ENCODE data around the gene KPNA5. TPM values are rescaled to one million over a fixed set of nuclear protein-coding genes. Genes with fewer than 3 reads are reported as not detected.
"Not testable (repeated sequence)": the region's sequence is repeated elsewhere in the genome, so short reads cannot be mapped to it uniquely, and the experiment has no call there.

KPNA5 gene
- 10 to 100 TPM; 29.5 to 35.0 TPM for total RNA-seq

- Mint-ChIP-seq H3K27me3 (no peaks in the 10 kb centered on the region), H3K4me1 (peaks cover 14% of the 10 kb centered on the region), H3K4me3 (peak within 1 kb of the TSS; percentile 97), H3K9me3 (no peaks in the 10 kb centered on the region), H3K36me3 (peaks cover 22% of the 10 kb centered on the region), H3K27ac (peak within 1 kb of the TSS; percentile 99)
- ATAC-seq (ENCODE audit: low read depth) (peak; percentile 96), DNase-seq (peak; percentile 90)
- POLR2A ChIA-PET, result interaction anchor here (0.9 to 3.1 kb wide), 4 partner anchors 13 to 402 kb away, joined by 3 to 23 read pairs (median 10); partner anchors contain the start of genes RWDD1 and ZUP1
Observed at GRCh38 chr6:116680880-116681672, at the start of gene KPNA5. Gene KPNA5 (plus strand): TSS chr6:116681211. CDS start chr6:116681335, 124 bp downstream.

DNA sequence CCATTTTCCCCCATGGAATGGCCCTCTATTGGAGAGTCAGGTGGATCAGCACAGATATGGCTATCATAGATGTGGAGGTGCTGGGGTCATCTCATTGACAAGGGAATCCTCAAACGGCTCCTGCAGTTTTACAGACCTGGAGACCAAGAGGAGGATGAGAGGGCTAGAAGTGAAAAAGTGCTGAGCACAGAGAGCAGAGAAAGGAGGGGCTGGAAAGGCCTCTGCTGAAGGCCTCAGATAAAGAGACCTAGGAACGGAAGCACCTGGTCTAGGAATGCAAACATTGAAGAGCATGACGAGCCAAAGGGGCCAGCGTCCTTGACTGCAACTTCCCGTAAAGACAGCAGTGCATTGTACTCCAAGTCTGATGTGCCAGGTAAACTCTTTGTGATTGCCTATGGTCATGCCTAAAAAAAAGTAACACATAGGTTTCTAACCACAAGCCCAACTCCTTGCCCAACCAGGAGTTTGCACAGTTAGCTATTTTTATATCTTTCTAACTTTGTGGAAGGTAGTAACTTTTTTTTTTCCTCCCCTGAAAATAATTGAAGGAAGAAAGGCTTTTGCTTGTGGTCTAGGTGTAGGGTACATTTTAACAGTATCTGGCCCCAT is 49.5 kb upstream of the KPNA5 start:
- DNase-seq, result no peak
- Mint-ChIP-seq H3K36me3 (peaks cover 11% of the 10 kb centered on the region), H3K27me3 (no peaks in the 10 kb centered on the region), H3K4me3 (no peak overlapping the region), H3K9me3 (no peaks in the 10 kb centered on the region), H3K27ac (peak overlapping the region; percentile 43), H3K4me1 (no peaks in the 10 kb centered on the region)
- POLR2A ChIA-PET, result no interaction called here
- ATAC-seq (ENCODE audit: low read depth), result no peak

- H3K9me3 Mint-ChIP-seq, result no peaks in the 10 kb centered on the region
- H3K4me1 Mint-ChIP-seq, result no peaks in the 10 kb centered on the region
- no peaks in the 10 kb centered on the region for H3K27me3 Mint-ChIP-seq
- POLR2A ChIA-PET, result no interaction called here
- no peak overlapping the region for H3K27ac Mint-ChIP-seq
- ATAC-seq (ENCODE audit: low read depth), result no peak
- H3K4me3 Mint-ChIP-seq, result no peak overlapping the region
- no peak for DNase-seq
- peaks cover 11% of the 10 kb centered on the region for H3K36me3 Mint-ChIP-seq
Observed at GRCh38 chr6:116633685-116634084, 47.3 kb upstream of the KPNA5 start.

- peaks cover 6% of the 10 kb centered on the region for H3K4me1 Mint-ChIP-seq
- POLR2A ChIA-PET, result interaction anchor here (0.6 kb wide), 1 partner anchor 17 kb away, joined by 4 read pairs; no protein-coding TSS in a partner anchor
- H3K36me3 Mint-ChIP-seq, result peaks cover 18% of the 10 kb centered on the region
- H3K27ac Mint-ChIP-seq, result no peak overlapping the region
- DNase-seq (no peak), ATAC-seq (ENCODE audit: low read depth) (no peak)
- H3K4me3 Mint-ChIP-seq, result no peak overlapping the region
- H3K27me3 Mint-ChIP-seq, result no peaks in the 10 kb centered on the region
- no peaks in the 10 kb centered on the region for H3K9me3 Mint-ChIP-seq
Observed at GRCh38 chr6:116648156-116648555, 32.9 kb upstream of the KPNA5 start.

DNA sequence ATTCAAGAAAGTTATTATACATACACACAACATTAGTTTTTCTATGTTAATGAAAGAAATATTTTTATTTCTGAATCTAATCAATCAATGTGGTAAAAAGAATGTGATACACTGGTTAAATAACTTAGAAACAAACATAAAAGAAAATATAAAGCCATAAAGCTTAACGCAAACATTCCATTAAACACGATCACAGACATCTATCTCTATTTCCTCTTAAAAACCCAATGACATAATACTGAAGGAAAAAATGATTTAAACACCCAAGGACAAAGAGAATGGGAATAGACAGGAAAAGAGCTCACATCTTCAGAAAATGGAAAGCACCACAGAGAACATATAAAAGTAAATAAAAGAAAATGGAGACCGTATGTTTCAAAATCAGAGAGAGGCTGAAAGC is 31.9 kb upstream of the KPNA5 start:
- DNase-seq (no peak), ATAC-seq (ENCODE audit: low read depth) (no peak)
- Mint-ChIP-seq H3K27me3 (no peaks in the 10 kb centered on the region), H3K27ac (no peak overlapping the region), H3K4me3 (no peak overlapping the region), H3K9me3 (no peaks in the 10 kb centered on the region), H3K36me3 (peaks cover 10% of the 10 kb centered on the region), H3K4me1 (peaks cover 7% of the 10 kb centered on the region)
- POLR2A ChIA-PET, result no interaction called here

DNA sequence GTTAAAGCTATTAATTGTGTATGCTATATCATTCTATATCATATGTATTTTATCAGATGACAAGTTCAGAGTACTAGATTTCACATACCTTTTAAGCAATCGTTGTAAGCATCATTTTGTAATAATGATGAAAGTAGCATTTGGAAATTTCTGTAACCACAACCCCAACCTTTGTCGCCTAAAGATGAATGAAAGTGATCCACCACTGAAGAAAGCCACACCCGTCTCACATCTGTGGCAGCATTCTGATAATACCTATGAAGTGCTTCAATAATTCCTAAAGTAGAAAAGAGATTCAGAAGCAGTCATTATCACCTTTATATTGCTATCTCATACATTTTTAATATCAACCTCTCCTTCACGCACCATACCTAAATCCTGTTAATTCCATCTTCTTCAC is 29.1 kb upstream of the KPNA5 start:
- no peak overlapping the region for H3K4me3 Mint-ChIP-seq
- no peaks in the 10 kb centered on the region for H3K9me3 Mint-ChIP-seq
- peaks cover 7% of the 10 kb centered on the region for H3K4me1 Mint-ChIP-seq
- no peak for ATAC-seq (ENCODE audit: low read depth)
- H3K27me3 Mint-ChIP-seq, result no peaks in the 10 kb centered on the region
- no peak for DNase-seq
- H3K36me3 Mint-ChIP-seq, result peaks cover 10% of the 10 kb centered on the region
- POLR2A ChIA-PET, result no interaction called here
- no peak overlapping the region for H3K27ac Mint-ChIP-seq

GRCh38 chr6:116661594-116661993 is 19.4 kb upstream of the KPNA5 start:
- ATAC-seq (ENCODE audit: low read depth) (no peak), DNase-seq (no peak)
- H3K4me3 Mint-ChIP-seq, result no peak overlapping the region
- no peak overlapping the region for H3K27ac Mint-ChIP-seq
- no peaks in the 10 kb centered on the region for H3K27me3 Mint-ChIP-seq
- POLR2A ChIA-PET, result no interaction called here
- peaks cover 36% of the 10 kb centered on the region for H3K36me3 Mint-ChIP-seq
- H3K9me3 Mint-ChIP-seq, result no peaks in the 10 kb centered on the region
- peaks cover 34% of the 10 kb centered on the region for H3K4me1 Mint-ChIP-seq

DNA sequence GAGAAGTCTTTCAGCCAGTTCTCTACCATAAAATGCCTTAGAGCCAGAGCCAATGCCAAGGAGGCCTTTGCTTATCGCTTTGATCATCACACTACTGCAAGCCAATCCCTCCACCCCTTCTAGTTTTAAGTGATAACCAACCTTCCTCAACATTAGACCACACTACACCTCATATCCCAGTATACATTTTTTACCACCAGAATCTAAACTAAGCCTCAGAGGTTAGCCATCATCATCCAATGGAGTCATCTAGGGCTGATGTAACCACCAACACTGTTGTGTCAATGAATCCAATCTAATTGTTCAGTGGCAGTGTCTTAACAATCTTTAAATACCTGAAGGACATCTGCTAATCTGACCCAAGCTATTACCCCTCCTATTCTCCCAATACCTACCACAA is 18.8 kb upstream of the KPNA5 start:
- no peaks in the 10 kb centered on the region for H3K9me3 Mint-ChIP-seq
- POLR2A ChIA-PET, result no interaction called here
- no peak for DNase-seq
- H3K4me3 Mint-ChIP-seq, result no peak overlapping the region
- H3K36me3 Mint-ChIP-seq, result peaks cover 36% of the 10 kb centered on the region
- H3K27me3 Mint-ChIP-seq, result no peaks in the 10 kb centered on the region
- H3K4me1 Mint-ChIP-seq, result peaks cover 38% of the 10 kb centered on the region
- H3K27ac Mint-ChIP-seq, result peak overlapping the region; percentile 2
- peak; percentile 43 for ATAC-seq (ENCODE audit: low read depth)

DNA sequence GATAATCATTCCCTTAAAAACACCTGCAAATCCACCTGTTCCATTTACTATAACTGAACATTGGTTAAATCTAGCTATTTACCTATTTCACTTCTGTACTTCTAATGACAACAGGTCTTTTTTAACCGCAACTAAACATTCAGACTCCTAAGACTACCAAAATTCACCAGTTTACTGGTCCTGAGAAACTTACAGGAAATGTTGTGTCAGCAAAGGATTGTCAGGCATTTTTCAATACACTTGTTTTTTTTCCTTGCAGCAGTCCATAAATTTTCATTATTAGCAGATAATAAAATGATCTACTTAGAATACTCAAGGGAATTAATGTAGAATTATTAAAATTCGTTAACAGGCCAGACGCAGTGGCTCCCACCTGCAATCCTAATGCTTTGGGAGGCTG is 17.7 kb upstream of the KPNA5 start:
- Mint-ChIP-seq H3K4me1 (peaks cover 42% of the 10 kb centered on the region), H3K27me3 (no peaks in the 10 kb centered on the region), H3K4me3 (no peak overlapping the region), H3K9me3 (no peaks in the 10 kb centered on the region), H3K27ac (no peak overlapping the region), H3K36me3 (peaks cover 32% of the 10 kb centered on the region)
- POLR2A ChIA-PET, result no interaction called here
- ATAC-seq (ENCODE audit: low read depth), result no peak
- DNase-seq, result no peak

- H3K36me3 Mint-ChIP-seq, result peaks cover 31% of the 10 kb centered on the region
- ATAC-seq (ENCODE audit: low read depth); POLR2A ChIA-PET; H3K27me3 Mint-ChIP-seq; H3K27ac Mint-ChIP-seq; H3K9me3 Mint-ChIP-seq; DNase-seq: not testable (repeated sequence)
- peaks cover 42% of the 10 kb centered on the region for H3K4me1 Mint-ChIP-seq
- peak overlapping the region; percentile 17 for H3K4me3 Mint-ChIP-seq
Observed at GRCh38 chr6:116664169-116664568, 16.8 kb upstream of the KPNA5 start.

DNA sequence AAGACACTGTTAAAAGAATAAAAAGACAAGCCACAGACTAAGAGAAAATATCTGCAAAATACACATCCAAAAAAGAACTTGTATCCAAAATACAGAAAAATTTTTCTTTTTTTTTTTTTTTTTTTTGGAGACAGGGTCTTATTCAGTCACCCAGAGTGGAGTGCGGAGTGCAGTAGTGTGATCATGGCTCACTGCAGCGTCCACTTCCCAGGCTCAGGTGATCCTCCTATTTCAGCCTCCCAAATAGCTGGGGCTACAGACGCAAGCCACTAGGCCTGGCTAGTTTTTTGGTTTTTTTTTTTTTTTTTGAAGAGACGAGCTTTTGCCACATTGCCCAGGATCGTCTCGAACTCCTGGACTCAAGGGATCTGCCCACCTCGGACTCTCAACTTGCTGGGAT is 15.5 kb upstream of the KPNA5 start:
- Mint-ChIP-seq H3K4me3 (peak overlapping the region; percentile 58), H3K9me3 (no peaks in the 10 kb centered on the region), H3K4me1 (peaks cover 38% of the 10 kb centered on the region), H3K36me3 (peaks cover 25% of the 10 kb centered on the region), H3K27me3 (no peaks in the 10 kb centered on the region), H3K27ac (no peak overlapping the region)
- DNase-seq (no peak), ATAC-seq (ENCODE audit: low read depth) (no peak)
- POLR2A ChIA-PET, result interaction anchor here (0.7 kb wide), 2 partner anchors 17 to 213 kb away, joined by 4 to 5 read pairs; no protein-coding TSS in a partner anchor

GRCh38 chr6:116666869-116667268 is 14.1 kb upstream of the KPNA5 start:
- H3K9me3 Mint-ChIP-seq, result no peaks in the 10 kb centered on the region
- peaks cover 23% of the 10 kb centered on the region for H3K36me3 Mint-ChIP-seq
- H3K4me3 Mint-ChIP-seq, result peak overlapping the region; percentile 69
- DNase-seq (no peak), ATAC-seq (ENCODE audit: low read depth) (no peak)
- H3K27ac Mint-ChIP-seq, result peak overlapping the region; percentile 65
- no peaks in the 10 kb centered on the region for H3K27me3 Mint-ChIP-seq
- POLR2A ChIA-PET, result interaction anchor here (1.3 kb wide), 2 partner anchors 14 to 387 kb away, joined by 5 to 6 read pairs; partner anchors contain the start of genes KPNA5 and TSPYL1
- H3K4me1 Mint-ChIP-seq, result peaks cover 35% of the 10 kb centered on the region

DNA sequence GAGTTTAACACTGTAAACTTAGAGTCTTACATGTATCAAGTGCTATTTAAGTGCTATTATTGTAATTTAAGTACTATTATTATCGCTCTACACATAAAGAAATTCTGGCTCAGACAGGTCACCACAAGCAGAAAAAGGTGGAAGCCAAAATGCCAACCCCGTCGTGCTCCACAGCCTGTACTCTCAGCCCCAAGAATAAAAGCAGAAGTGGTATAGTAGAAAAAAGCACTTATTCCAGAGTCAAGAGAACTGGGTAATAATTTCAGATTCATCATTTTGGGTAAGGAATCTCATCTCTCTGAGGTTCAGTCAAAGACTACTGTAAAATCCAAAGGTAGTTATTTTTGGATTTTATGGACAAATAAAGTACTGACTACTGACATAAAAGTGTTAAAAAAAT is 13.4 kb upstream of the KPNA5 start:
- Mint-ChIP-seq H3K27me3 (no peaks in the 10 kb centered on the region), H3K9me3 (no peaks in the 10 kb centered on the region), H3K27ac (peak overlapping the region; percentile 44), H3K4me1 (peaks cover 29% of the 10 kb centered on the region), H3K36me3 (peaks cover 17% of the 10 kb centered on the region), H3K4me3 (peak overlapping the region; percentile 98)
- no peak for ATAC-seq (ENCODE audit: low read depth)
- POLR2A ChIA-PET, result interaction anchor here (1.3 to 1.6 kb wide), 4 partner anchors 13 to 388 kb away, joined by 5 to 23 read pairs (median 8); partner anchors contain the start of genes KPNA5, RWDD1 and TSPYL1
- DNase-seq, result no peak

DNA sequence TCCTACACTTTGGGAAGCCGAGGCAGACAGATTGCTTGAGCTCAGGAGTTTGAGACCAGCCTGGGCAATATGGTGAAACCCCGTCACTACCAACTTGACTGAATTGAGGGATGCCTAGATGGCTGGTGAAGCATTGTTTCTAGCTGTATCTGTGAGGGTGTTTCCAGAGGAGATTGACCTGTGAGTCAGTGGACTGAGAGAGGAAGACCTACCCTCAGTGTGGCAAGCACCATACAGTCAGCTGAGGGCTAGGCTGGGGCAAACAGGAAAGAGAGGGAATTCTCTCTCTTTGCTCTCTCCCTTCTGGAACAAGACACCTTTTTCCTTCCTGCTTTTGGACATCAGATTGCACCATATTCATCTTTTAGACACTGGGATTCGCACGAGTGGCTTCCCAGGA is 8.7 kb upstream of the KPNA5 start:
- Mint-ChIP-seq H3K27me3 (no peaks in the 10 kb centered on the region), H3K36me3 (no peaks in the 10 kb centered on the region), H3K4me1 (peaks cover 4% of the 10 kb centered on the region), H3K4me3 (no peak overlapping the region), H3K9me3 (no peaks in the 10 kb centered on the region), H3K27ac (no peak overlapping the region)
- POLR2A ChIA-PET, result no interaction called here
- DNase-seq, result no peak
- no peak for ATAC-seq (ENCODE audit: low read depth)

All from activated naive CD8-positive, alpha-beta T cell treated with anti-CD3 and anti-CD28 coated beads, Interleukin-2, amount 10 ng/mL, durations not matched to agents 7 days and 5 days (primary cell).